HG03457 (cell line): Measurements from ENCODE around the gene IQGAP1.

Experiments
- ATAC-seq: cut with Tn5 transposase; IDR thresholded peaks from one replicate; pipeline ENCODE4 v1.9.1; 2021; ENCODE audit warnings: moderate number of reproducible peaks; ENCODE audit not compliant: unreplicated experiment

The IQGAP1 gene

GRCh38 chr15:90375071-90375470 is 13.0 kb upstream of the IQGAP1 start:
- ATAC-seq = no peak

- no peak for ATAC-seq
Measured at GRCh38 chr15:90376789-90377188, 11.3 kb upstream of the IQGAP1 start.

GRCh38 chr15:90379263-90379662 is 8.8 kb upstream of the IQGAP1 start:
- ATAC-seq = no peak

GRCh38 chr15:90381515-90381914 is 6.5 kb upstream of the IQGAP1 start:
- ATAC-seq = no peak

GRCh38 chr15:90382320-90382719 is 5.7 kb upstream of the IQGAP1 start:
- no peak for ATAC-seq

- ATAC-seq = no peak
Measured at GRCh38 chr15:90386221-90386620, 1.8 kb upstream of the IQGAP1 start.

- ATAC-seq = peak; percentile 32
Measured at GRCh38 chr15:90388462-90389380, 679 bp downstream of the IQGAP1 start.

GRCh38 chr15:90389513-90389912 is 1.5 kb downstream of the IQGAP1 start:
- ATAC-seq = no peak

- ATAC-seq = no peak
Measured at GRCh38 chr15:90393040-90393439, 5.0 kb downstream of the IQGAP1 start.

- no peak for ATAC-seq
Measured at GRCh38 chr15:90394074-90394473, 6.0 kb downstream of the IQGAP1 start.

GRCh38 chr15:90394748-90395442 is 6.9 kb downstream of the IQGAP1 start:
- no peak for ATAC-seq

GRCh38 chr15:90396321-90396720 is 8.3 kb downstream of the IQGAP1 start:
- no peak for ATAC-seq

- no peak for ATAC-seq
Measured at GRCh38 chr15:90400005-90400758, 12.1 kb downstream of the IQGAP1 start.

GRCh38 chr15:90400759-90401314 is 12.8 kb downstream of the IQGAP1 start:
- peak; percentile 85 for ATAC-seq

- ATAC-seq = no peak
Measured at GRCh38 chr15:90401495-90401894, 13.5 kb downstream of the IQGAP1 start.

- ATAC-seq = no peak
Measured at GRCh38 chr15:90402223-90402622, 14.2 kb downstream of the IQGAP1 start.

GRCh38 chr15:90402767-90403166 is 14.7 kb downstream of the IQGAP1 start:
- no peak for ATAC-seq

GRCh38 chr15:90405055-90405607 is 17.1 kb downstream of the IQGAP1 start:
- no peak for ATAC-seq

- no peak for ATAC-seq
Measured at GRCh38 chr15:90407336-90407735, 19.3 kb downstream of the IQGAP1 start.

GRCh38 chr15:90407871-90408317 is 19.9 kb downstream of the IQGAP1 start:
- ATAC-seq = no peak

GRCh38 chr15:90408657-90409056 is 20.6 kb downstream of the IQGAP1 start:
- ATAC-seq = no peak
